ENCODE results near the gene BPIFB1.
A peak's percentile ranks its signal among the peaks of the same experiment; 100 is the strongest.

The BPIFB1 gene

GRCh38 chr20:33291830-33292355 is 8.9 kb downstream of the BPIFB1 start:
- peak; percentile 64 for DNase-seq (ENCODE audit: insufficient read length, low spot score)
- FAIRE-seq: no peak

- DNase-seq (ENCODE audit: insufficient read length, low spot score) (no peak), FAIRE-seq (no peak)
Observed at GRCh38 chr20:33296206-33296605, 13.2 kb downstream of the BPIFB1 start.

- DNase-seq (ENCODE audit: insufficient read length, low spot score): no peak
- FAIRE-seq: no peak
Observed at GRCh38 chr20:33298391-33298790, 15.4 kb downstream of the BPIFB1 start.

GRCh38 chr20:33299111-33299603 is 16.1 kb downstream of the BPIFB1 start:
- no peak for FAIRE-seq
- peak; percentile 79 for DNase-seq (ENCODE audit: insufficient read length, low spot score)

GRCh38 chr20:33301192-33301930 is 18.3 kb downstream of the BPIFB1 start:
- no peak for FAIRE-seq
- DNase-seq (ENCODE audit: insufficient read length, low spot score): no peak

GRCh38 chr20:33303595-33303994 is 20.6 kb downstream of the BPIFB1 start:
- no peak for DNase-seq (ENCODE audit: insufficient read length, low spot score)

GRCh38 chr20:33304046-33304445 is 21.0 kb downstream of the BPIFB1 start:
- FAIRE-seq (no peak), DNase-seq (ENCODE audit: insufficient read length, low spot score) (no peak)

More at GRCh38 chr20:33303595-33303994, 20.6 kb downstream of the BPIFB1 start:
- FAIRE-seq: no peak

GRCh38 chr20:33305589-33306057 is 22.6 kb downstream of the BPIFB1 start:
- DNase-seq (ENCODE audit: insufficient read length, low spot score) (no peak), FAIRE-seq (no peak)

GRCh38 chr20:33306228-33306627 is 23.2 kb downstream of the BPIFB1 start:
- no peak for DNase-seq (ENCODE audit: insufficient read length, low spot score)
- FAIRE-seq: no peak

GRCh38 chr20:33306807-33307206 is 23.8 kb downstream of the BPIFB1 start:
- FAIRE-seq (no peak), DNase-seq (ENCODE audit: insufficient read length, low spot score) (no peak)

- FAIRE-seq: no peak
- DNase-seq (ENCODE audit: insufficient read length, low spot score): no peak
Observed at GRCh38 chr20:33308668-33309067, 25.7 kb downstream of the BPIFB1 start.

GRCh38 chr20:33309631-33310030 is 26.6 kb downstream of the BPIFB1 start:
- FAIRE-seq: no peak

GRCh38 chr20:33310327-33310899 is 27.4 kb downstream of the BPIFB1 start:
- FAIRE-seq: no peak
- DNase-seq (ENCODE audit: insufficient read length, low spot score): no peak

More at GRCh38 chr20:33309631-33310030, 26.6 kb downstream of the BPIFB1 start:
- DNase-seq (ENCODE audit: insufficient read length, low spot score): no peak

GRCh38 chr20:33311011-33311410 is 28.0 kb downstream of the BPIFB1 start:
- DNase-seq (ENCODE audit: insufficient read length, low spot score) (no peak), FAIRE-seq (no peak)

GRCh38 chr20:33311996-33312395 is 29.0 kb downstream of the BPIFB1 start:
- DNase-seq (ENCODE audit: insufficient read length, low spot score) (no peak), FAIRE-seq (no peak)

GRCh38 chr20:33312583-33312982 is 29.6 kb downstream of the BPIFB1 start:
- no peak for DNase-seq (ENCODE audit: insufficient read length, low spot score)
- FAIRE-seq: no peak

GRCh38 chr20:33313686-33314314 is 30.8 kb downstream of the BPIFB1 start:
- FAIRE-seq (no peak), DNase-seq (ENCODE audit: insufficient read length, low spot score) (no peak)

- DNase-seq (ENCODE audit: insufficient read length, low spot score) (no peak), FAIRE-seq (no peak)
Observed at GRCh38 chr20:33316343-33316742, 33.3 kb downstream of the BPIFB1 start.

- FAIRE-seq (no peak), DNase-seq (ENCODE audit: insufficient read length, low spot score) (no peak)
Observed at GRCh38 chr20:33316958-33317357, 33.9 kb downstream of the BPIFB1 start.

- no peak for FAIRE-seq
- no peak for DNase-seq (ENCODE audit: insufficient read length, low spot score)
Observed at GRCh38 chr20:33317424-33318095, 34.5 kb downstream of the BPIFB1 start.

- DNase-seq (ENCODE audit: insufficient read length, low spot score) (no peak), FAIRE-seq (no peak)
Observed at GRCh38 chr20:33318096-33318429, 35.0 kb downstream of the BPIFB1 start.

All from GM19239 (cell line).